GM19025 (cell line): ENCODE results near the gene CYP4A22.
"Not testable (repeated sequence)": the region's sequence is repeated elsewhere in the genome, so short reads cannot be mapped to it uniquely, and the experiment has no call there.

Experiments used
- ATAC-seq: cut with Tn5 transposase; IDR thresholded peaks from one replicate; pipeline ENCODE4 v1.9.1; 2021; ENCODE audit warnings: mild to moderate bottlenecking, low read depth, moderate library complexity; ENCODE audit not compliant: unreplicated experiment

The CYP4A22 gene

DNA sequence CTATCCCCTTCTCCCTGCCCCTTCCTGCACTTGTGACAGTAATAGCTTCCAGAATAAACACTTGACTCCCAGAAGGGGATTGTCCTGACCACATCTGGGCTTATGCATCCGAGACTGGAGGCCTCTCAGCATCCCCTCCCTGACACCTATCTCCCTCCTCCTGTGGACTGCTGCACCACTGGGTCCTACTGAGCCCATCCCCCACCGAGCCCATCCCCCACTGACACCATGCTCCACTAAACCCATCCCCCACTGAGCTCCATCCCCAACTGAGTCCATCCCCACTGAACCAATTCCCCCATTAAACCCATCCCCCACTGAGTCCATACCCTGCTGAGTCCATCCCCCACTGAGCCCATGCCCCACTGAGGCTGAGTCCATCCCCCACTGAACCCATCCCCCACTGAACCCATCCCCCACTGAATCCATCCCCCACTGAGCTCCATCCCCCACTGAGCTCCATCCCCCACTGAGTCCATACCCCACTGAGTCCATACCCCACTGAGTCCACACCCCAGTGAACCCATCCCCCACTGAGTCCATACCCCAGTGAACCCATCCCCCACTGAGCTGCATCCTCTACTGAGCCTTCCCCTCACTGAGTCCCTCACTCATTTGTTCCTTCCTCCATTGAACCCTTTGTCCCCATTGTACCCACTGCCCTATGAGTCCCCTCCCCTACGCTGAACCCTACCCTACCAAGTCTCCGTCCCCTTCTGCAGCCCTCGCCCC is 47.0 kb downstream of the CYP4A22 start:
- no peak for ATAC-seq

DNA sequence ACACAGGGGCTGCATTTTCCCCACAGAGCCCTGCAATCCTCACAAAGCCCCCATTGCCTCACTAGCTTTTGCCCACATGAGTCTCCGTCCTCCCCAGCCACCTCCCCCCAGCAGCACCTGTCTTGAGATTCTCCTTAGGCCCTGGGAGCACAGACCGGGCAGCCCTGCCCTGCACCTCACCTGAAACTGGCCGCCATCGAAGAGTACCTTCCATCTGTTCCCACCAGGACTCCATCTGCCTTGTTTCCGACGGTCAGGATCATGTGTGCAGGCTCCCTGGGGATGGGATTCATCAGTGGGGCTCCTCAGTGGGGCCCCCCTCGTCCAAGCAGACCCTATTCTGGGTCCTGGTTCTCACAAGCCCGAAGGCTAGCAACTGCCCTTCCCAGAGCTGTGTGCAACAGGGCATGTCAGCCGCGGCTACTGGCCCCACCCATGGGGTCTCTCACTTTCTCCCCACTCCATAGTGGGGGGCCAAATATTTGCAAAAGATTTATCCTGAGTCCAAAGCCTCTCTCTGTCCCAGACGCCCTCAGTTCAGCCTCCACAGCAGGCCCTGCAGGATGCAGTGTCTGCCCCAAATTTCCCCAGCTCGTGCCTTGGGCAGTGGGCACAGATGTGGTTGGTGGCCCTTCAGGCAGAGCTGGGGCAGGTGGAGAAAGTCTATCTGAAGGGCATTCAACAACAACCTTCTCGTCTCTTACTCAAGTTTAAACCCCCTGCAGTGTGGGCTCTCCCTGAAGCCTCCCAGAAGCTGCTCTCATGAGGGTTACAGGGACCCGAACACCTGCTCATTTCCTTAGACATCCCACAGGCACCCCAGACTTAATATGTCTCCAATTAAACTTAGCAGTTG is 47.8 kb downstream of the CYP4A22 start:
- ATAC-seq = no peak

DNA sequence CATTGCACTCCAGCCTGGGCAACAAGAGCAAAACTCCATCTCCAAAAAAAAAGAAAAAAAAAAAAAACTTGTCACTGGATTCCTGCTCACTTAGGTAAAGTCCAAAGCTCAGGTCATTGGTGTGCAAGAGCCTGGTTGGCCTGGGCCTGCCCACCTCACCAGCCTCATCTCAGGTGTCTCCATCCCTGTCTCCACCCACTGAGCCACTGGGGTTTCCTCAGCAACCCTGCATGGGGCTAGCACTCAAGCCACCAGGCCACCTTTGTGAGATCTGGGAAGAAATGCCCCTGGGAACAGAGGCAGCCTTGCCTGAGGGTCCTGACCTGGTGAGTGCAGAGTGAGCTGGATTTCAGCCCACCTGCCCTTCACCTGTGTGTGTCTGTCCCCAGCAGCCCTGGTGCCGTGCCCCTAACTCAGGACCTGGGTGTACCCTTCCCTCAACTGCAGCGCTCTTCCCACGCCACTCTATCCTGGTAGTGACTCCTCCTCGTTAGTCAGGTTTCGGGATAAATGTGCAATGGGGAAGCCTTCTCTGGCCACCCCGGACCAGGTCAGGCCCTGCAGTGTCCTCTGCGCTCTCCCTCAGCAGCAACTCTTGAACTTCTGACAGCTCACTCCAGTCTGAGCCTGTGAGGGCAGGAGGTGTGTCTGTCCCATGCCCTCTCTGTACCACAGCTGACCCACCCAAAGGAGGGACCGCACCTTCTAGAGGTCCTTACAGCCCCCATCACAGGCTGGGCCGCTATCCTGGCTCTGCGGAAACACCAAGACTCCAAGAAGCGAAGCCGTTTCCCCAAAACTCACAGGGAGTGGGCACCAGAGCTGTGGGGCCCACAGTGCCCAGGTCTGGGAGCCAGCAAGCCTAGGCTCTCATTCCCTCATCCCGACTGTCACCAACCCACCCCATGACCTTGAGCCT is 49.3 kb downstream of the CYP4A22 start:
- ATAC-seq = no peak

DNA sequence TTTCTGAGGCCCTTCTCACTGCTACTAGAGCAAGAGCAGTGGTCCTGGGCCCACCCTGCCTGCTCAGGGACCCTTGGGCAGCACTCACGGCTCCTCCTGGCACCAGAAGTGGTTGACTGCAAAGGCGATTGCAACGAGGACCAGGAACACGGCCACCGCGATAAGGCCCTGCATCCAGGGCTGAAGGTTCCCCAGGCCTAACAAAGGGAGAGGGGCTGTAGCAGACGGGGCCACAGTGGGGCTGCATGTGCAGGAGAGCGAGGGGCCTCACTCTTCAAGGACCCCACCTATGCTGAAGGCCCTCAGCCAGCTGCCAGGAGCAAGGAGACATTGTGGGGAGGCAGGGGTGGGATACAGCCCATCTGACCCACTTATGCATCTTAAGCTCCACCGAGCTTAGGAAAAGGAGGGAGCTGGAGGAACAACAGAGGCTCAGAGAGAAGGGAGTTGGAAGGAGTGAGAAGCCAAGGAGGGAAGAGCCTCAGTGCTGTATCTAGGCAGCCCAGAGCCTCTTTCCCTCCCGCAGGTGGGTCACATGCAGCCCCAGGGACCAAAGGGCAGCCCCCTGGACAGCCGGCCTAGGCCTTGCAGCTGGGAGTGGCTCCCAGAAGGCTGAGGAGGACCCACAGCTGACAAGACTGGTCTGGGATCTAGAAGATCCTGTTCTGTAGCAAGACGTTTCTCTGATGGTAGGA is 50.1 kb downstream of the CYP4A22 start:
- ATAC-seq = no peak

DNA sequence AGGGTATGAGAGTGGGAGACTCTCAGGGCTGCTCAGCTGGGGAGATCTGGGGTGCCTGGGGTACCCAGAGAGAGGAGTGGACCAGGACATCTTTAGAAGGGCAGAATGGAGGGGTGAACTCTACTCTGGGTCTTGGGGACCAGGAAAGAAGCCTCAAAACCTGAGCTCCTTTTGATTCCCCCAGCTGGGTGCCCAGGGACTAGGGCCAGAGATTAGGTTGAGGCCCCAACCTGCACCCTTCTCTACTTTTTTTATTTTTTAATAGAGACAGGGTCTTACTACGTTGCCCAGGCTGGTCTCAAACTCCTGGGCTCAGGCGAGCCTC is 50.6 kb downstream of the CYP4A22 start:
- no peak for ATAC-seq

DNA sequence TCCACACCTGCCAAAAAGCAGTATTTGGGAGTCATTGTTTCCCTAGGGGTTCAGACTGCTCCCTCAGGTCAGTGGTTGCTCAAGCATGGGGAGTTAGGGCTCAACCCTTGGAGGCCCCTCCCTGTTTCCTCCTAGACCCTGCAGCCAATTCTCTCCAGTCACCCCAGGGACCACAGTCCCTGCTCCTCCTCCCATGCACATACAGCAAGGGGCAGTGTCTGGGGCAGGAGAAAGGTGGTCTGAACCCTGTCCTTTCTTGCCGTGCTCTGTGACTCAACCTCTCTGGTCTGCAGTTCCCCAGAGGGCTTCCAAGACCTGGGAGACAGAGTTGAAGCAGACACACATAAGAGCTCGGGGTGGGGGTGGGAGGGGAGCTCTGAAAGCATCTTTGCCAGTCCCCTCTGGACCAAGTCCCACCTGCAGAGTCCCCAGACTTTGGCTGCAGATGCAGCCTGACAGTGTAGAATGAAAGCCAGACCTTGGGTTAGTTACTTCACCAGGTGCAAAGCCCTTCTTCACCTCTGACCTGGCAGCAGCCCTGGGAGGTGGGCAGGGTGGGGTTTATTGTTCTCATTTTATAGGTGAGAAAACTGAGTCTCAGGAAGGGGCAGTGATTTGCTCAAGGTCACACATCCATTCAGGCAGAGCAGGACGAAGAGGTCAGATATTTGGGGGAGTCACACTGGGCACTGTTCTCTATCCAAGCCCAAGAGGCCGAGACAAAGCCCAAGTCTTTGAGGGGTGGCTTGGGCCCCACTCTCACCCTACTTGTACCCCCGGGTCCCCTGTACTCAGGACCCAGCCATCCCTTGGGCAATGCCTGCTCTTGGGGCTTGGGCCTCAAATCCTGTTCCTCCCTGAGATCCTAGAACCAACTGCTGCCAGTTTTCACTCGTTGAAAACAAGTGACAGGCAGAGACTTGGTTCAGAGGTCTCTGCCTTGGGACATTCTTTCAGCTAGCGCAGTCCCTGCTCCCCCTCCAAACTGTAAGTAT is 51.8 kb downstream of the CYP4A22 start:
- ATAC-seq = no peak

DNA sequence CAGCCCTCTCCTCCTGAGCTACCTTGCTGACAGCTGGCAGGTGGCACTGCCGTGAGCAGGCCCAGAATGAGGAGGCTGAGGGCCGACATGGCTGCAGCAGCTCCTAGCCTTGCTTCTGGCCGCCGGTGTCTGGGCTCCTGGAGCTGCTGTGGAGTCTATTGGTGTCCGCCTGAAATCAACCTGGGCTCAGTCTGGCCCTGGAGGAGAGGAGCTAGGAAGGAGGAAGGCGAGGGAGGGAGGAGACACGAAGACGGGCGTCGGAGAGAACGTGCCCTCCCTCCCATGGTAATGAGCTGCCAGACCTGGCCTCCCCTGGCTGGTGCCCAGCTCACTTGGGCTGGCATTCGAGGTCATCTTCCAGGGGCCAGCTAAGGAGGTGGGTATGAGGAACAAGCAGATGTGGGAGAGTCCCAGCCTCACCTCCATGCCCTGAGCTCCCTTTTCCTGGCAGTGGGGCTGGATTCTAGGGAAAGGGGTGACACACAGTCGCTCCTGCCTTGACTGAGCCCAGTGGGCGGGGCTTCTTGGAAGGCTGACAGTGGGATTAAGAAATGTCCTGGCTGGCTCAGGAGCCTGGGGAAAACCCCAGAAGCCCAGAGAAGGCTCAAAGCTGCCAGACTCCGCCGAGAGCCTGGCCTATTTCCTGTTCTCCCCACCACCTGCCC is 52.7 kb downstream of the CYP4A22 start, which contains the start of gene PDZK1IP1:
Gene PDZK1IP1, minus strand, starts transcription at position 193 of the 665 bp plus-strand sequence. Its CDS starts 104 bp downstream, at position 89.
- ATAC-seq = no peak

DNA sequence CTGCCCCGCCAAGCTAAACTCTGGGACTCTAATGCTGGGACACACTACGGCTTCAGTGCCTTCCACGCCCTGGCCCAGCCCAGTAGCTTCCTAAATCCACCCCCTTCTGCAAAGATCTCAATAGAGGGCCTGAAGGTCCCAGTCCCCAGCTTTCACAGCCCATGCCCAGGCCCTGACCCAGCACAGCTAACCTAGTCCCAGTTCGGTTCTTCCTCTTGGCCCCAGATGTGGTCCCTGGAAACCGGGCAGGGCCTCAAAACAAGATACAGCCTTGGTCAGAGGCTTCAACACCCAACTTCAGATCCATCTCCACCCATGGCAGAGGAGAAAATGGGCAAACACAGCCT is 53.2 kb downstream of the CYP4A22 start:
- no peak for ATAC-seq

DNA sequence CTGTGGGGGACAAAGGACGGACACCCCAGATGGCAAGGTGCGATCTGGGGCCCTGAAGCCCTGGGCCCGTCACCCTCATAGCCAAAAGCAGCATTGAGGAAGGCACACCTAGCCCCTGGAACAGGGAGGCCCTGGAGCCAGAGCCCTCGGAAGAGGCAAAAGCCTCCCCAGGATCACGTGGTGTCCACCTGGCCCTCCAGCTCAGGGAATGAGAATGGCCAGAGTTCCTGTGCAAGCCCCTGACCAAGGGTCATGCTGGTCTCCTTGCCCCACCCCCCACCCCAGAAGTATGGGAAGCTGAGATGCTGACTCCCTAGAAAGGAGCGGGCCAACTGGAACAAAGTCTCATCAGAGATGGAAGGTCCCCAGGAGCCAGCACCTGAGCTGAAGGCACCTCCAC is 53.6 kb downstream of the CYP4A22 start:
- ATAC-seq = no peak

DNA sequence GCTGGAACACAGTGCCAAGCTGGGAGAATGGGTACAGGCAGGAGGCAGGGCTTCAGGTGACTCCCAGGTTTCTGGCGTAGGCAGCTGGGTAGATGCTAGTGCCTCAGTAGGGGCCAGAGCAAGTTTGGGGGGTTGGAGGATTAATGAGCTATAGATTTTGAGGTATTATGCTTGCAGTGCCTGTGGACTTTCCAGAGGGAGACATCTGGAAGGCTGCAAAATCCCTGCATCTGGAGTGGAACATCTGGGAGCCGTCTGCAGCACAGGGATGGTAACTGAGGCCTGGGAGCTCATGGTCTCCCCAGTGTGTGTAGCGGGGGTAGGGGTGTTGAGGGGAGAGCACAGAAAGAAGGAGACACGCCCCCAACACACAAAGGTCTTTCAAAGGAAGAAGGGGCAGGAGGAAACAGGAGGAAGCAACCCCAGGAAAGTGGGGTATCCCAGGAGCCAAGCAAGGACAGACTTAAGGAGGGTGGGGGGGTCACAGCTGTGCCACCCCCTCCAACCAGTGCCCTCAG is 54.8 kb downstream of the CYP4A22 start:
- no peak for ATAC-seq

DNA sequence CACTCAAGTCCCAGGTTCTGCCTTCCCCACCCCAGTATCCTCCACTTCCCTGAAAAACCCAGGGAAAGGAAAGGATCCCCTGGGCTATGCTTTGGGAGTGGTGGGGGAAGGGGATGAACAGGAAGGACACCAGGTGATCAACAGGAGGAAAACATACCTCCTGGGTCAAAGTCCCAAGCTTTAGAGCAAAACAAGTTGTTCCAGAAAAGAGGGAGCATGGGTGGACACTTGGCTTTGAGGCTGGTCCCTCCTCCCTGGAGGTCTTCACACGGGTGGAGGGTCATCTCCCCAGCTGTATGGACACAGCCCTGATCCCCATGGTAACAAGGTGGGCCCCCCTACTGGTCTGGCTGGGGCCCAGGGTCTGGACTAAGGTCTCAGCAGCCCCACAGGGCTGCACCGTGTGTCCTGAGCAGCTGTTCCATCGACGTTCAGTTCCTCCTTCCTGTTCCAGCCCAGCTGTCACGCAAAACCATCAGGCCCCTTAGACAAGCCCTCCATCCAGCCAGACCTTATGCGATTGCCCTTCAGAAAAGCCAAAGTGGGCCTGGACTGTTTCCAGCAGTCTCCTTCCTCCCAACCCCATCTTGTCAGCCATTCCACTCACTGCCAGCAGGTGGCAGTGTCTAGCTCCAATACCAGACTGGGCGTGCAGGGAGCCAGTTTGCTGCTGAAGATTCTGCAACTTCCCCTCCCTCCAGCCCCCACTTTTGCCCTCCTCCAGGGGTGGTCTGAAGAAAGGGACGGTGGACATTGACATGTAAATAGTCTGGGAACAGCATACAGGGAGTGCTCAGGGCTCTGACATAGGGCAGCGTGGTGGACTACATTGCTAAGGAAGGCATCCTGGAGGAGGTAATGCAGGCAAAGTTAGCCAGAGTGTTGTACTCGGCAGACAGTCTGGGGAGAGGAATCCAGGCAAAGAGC is 55.5 kb downstream of the CYP4A22 start:
- no peak for ATAC-seq

DNA sequence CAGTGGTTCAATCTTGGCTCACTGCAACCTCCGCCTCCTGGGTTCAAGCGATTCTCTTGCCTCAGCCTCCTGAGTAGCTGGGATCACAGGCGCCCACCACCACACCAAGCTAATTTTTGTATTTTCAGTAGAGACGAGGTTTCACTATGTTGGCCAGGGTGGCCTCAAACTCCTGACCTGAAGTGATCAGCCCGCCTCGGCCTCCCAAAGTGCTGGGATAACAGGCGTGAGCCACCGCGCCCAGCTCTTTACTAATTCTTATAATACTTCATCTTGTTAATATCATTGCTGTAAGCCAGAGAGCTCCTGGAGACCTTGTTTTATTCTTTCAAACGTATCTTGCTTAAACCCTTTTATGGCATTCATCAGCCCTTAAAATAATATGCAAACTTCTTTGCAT is 56.3 kb downstream of the CYP4A22 start:
- ATAC-seq = not testable (repeated sequence)

DNA sequence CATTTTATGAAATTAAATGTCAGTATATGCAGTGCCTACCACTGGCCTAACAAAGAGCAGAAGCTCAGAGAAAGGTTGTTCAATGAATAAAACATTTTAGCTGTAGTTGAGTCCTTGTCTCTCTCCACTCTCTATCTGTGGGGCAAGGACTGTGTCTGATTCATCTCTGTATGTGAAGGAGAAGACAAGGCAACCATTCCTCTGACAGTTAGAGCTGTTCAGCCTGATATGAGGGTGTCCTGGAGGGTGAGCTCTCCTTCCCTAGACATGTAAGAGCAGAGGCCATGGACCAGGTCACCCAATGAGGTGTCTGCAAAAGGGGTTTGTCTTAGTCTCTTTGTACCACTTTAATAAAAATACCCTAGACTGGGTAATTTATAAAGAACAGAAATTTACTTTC is 57.1 kb downstream of the CYP4A22 start:
- ATAC-seq = no peak

DNA sequence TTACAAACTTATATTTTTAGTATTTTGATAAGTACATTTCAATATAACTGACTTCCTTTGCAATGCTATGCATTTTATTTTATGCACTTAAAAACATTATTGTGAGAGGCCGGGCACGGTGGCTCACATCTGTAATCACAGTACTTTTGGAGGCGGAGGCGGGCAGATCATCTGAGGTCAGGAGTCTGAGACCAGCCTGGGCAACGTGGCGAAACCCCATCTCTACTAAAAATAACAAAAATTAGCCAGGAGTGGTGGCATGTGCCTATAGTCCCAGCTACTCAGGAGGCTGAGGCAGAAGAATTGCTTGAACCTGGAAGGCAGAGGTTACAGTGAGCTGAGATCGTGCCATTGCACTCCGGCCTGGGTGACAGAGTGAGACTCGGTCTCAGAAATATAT is 58.7 kb downstream of the CYP4A22 start:
- not testable (repeated sequence) for ATAC-seq

DNA sequence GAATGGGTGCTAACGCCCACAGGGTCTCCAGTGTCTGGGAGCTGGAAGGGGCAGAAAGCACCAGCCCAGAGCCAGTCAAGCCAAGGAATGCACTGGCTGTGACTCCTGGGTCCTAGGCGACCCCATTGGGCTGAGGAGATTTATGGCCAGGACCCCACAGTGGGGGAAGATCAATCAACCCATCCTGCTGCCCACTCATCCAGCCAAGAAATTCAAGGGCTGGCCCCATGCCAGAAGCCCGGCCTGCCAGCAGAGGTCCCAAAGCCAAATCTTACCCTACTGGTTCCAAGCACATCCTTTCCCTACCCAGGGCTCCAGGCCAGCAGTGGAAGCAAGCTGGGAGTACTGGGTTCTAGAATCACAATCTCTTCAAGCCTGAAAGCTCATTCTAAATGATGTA is 59.4 kb downstream of the CYP4A22 start:
- ATAC-seq = no peak

DNA sequence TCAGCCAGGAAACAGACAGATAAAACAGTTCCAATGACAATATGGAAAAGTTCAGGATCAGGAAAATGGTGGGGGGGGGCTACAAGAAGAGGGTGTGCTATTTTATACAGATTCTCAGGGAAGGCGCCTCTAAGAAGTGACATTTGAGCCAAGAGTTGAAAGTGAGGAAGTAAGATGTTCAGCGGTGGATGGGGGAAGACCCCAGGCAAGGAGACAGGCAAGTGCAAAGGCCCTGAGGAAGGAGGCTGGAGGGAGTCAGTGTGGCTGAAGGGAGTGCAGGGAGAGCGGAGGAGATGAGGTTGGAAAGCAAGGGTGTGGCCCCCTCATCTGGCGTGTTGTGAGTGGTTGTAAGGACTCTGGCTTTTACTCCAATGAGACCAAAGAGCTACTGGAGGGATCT is 61.0 kb downstream of the CYP4A22 start:
- no peak for ATAC-seq
